Stimulated activated CD8-positive, alpha-beta memory T cell treated with anti-CD3 and anti-CD28 coated beads, Interleukin-7, amount 100 ng/mL, for 48 hours (primary cell): Measurements from ENCODE around the gene AREL1.

Experiments used
- DNase-seq, 2 donors: peaks; one replicate each; pipeline ENCODE4 v3.0.0-alpha.2; 2020; ENCODE audit warnings: low read depth in 1 of 2; ENCODE audit errors: extremely low read depth in 1 of 2

Gene AREL1

GRCh38 chr14:74612350-74613021 lies 100.4 kb downstream of the AREL1 start:
- DNase-seq = peak; percentile 52 to 69

GRCh38 chr14:74611650-74612349 lies 101.1 kb downstream of the AREL1 start, which contains the start of gene LTBP2:
Gene LTBP2 (minus strand): TSS chr14:74612237. CDS start chr14:74611944, 293 bp downstream.
- no peak for DNase-seq
